Measurements from ENCODE around the gene COG5.

Gene COG5

GRCh38 chr7:107332488-107333269 is 231.0 kb downstream of the COG5 start:
- no peak for TF ChIP-seq CTCF (IDR thresholded peaks at IDR 0.05; ENCODE audit: insufficient read depth, low read length, poor library complexity, severe bottlenecking)
- peak; percentile 38 for DNase-seq (ENCODE audit: extremely low read depth, insufficient read length)
- Histone ChIP-seq H3K4me3 (replicated peaks; ENCODE audit: low read depth, low read length) (peak overlapping the region; percentile 36), H3K27me3 (replicated peaks; ENCODE audit: control insufficient read depth, insufficient read depth, low read length) (no peaks in the 10 kb centered on the region), H3K36me3 (ENCODE audit: control insufficient read depth, insufficient read depth, low read length) (no peaks in the 10 kb centered on the region)

GRCh38 chr7:107330478-107330877 is 233.2 kb downstream of the COG5 start:
- H3K4me3 ChIP-seq (replicated peaks; ENCODE audit: low read depth, low read length) = no peak overlapping the region
- H3K27me3 ChIP-seq (replicated peaks; ENCODE audit: control insufficient read depth, insufficient read depth, low read length) = no peaks in the 10 kb centered on the region
- no peak for TF ChIP-seq CTCF (IDR thresholded peaks at IDR 0.05; ENCODE audit: insufficient read depth, low read length, poor library complexity, severe bottlenecking)
- no peaks in the 10 kb centered on the region for H3K36me3 ChIP-seq (ENCODE audit: control insufficient read depth, insufficient read depth, low read length)
- no peak for DNase-seq (ENCODE audit: extremely low read depth, insufficient read length)

GRCh38 chr7:107327986-107328569 is 235.6 kb downstream of the COG5 start:
- H3K4me3 ChIP-seq (replicated peaks; ENCODE audit: low read depth, low read length) = no peak overlapping the region
- no peak for TF ChIP-seq CTCF (IDR thresholded peaks at IDR 0.05; ENCODE audit: insufficient read depth, low read length, poor library complexity, severe bottlenecking)
- H3K27me3 ChIP-seq (replicated peaks; ENCODE audit: control insufficient read depth, insufficient read depth, low read length) = no peaks in the 10 kb centered on the region
- no peak for DNase-seq (ENCODE audit: extremely low read depth, insufficient read length)
- no peaks in the 10 kb centered on the region for H3K36me3 ChIP-seq (ENCODE audit: control insufficient read depth, insufficient read depth, low read length)

GRCh38 chr7:107326061-107326460 is 237.7 kb downstream of the COG5 start:
- Histone ChIP-seq H3K27me3 (replicated peaks; ENCODE audit: control insufficient read depth, insufficient read depth, low read length) (no peaks in the 10 kb centered on the region), H3K4me3 (replicated peaks; ENCODE audit: low read depth, low read length) (no peak overlapping the region), H3K36me3 (ENCODE audit: control insufficient read depth, insufficient read depth, low read length) (no peaks in the 10 kb centered on the region)
- no peak for DNase-seq (ENCODE audit: extremely low read depth, insufficient read length)
- no peak for TF ChIP-seq CTCF (IDR thresholded peaks at IDR 0.05; ENCODE audit: insufficient read depth, low read length, poor library complexity, severe bottlenecking)

- no peaks in the 10 kb centered on the region for H3K36me3 ChIP-seq (ENCODE audit: control insufficient read depth, insufficient read depth, low read length)
- no peak for DNase-seq (ENCODE audit: extremely low read depth, insufficient read length)
- no peak for TF ChIP-seq CTCF (IDR thresholded peaks at IDR 0.05; ENCODE audit: insufficient read depth, low read length, poor library complexity, severe bottlenecking)
These were observed 241.7 kb downstream of the COG5 start for GRCh38 chr7:107322015-107322414.

More at GRCh38 chr7:107322015-107322414, 241.7 kb downstream of the COG5 start:
- no peak overlapping the region for H3K4me3 ChIP-seq (replicated peaks; ENCODE audit: low read depth, low read length)
- H3K27me3 ChIP-seq (replicated peaks; ENCODE audit: control insufficient read depth, insufficient read depth, low read length) = no peaks in the 10 kb centered on the region
